K562 treated with DMSO at 1 percent for 24 hours (cell line): ENCODE data around the gene SIGLEC5. TPM values are rescaled to one million over a fixed set of nuclear protein-coding genes. Genes with fewer than 3 reads are reported as not detected.

Experiments
- total RNA-seq: library from RNA; unstranded; fragments of 300-600 nt; gene quantifications from 2 replicates; pipeline ENCODE4 v1.2.3, GENCODE V29; 2022; ENCODE audit warnings: low read depth; ENCODE audit not compliant: insufficient read depth

The SIGLEC5 gene
- 0.45 TPM in 1 of 2 replicates, not detected in the other for total RNA-seq

GRCh38 chr19:51630315-51630714, at the start of gene SIGLEC5:
SIGLEC5 (minus strand) TSS chr19:51630401; CDS start chr19:51630335, 66 bp downstream.

GRCh38 chr19:51646730-51647129, 16.5 kb upstream of the SIGLEC5 start, which contains the start of gene SIGLEC14:
SIGLEC14 (minus strand) TSS chr19:51646825; CDS start chr19:51646759, 66 bp downstream.

GRCh38 chr19:51570962-51571575, 59.1 kb downstream of the SIGLEC5 start, which contains the start of gene ZNF175:
ZNF175 (plus strand) TSS chr19:51571283; CDS start chr19:51573330, 2,047 bp downstream.

Other genes starting within 250 kb of the SIGLEC5 start
- not detected in 2 replicates for gene LIM2, start 242.4 kb downstream of the SIGLEC5 start, total RNA-seq
- 3.5 and 4.6 TPM in 2 replicates for gene C19orf84, start 239.8 kb downstream of the SIGLEC5 start, total RNA-seq
- 0.34 and 1.2 TPM in 2 replicates for gene SIGLEC10, start 212.8 kb downstream of the SIGLEC5 start, total RNA-seq
- 0.27 and 0.51 TPM in 2 replicates for gene SIGLEC8, start 171.9 kb downstream of the SIGLEC5 start, total RNA-seq
- gene CEACAM18, start 151.9 kb downstream of the SIGLEC5 start, total RNA-seq: not detected in 2 replicates
- gene SIGLEC12, start 128.6 kb downstream of the SIGLEC5 start, total RNA-seq: 2.7 and 3.1 TPM in 2 replicates
- gene SIGLEC6, start 98.7 kb downstream of the SIGLEC5 start, total RNA-seq: 21.0 and 23.9 TPM in 2 replicates
- gene ZNF175, start 59.1 kb downstream of the SIGLEC5 start, total RNA-seq: 8.8 and 11.4 TPM in 2 replicates
- gene SIGLEC14, start 16.4 kb upstream of the SIGLEC5 start, total RNA-seq: 0.49 and 0.56 TPM in 2 replicates
- 11.1 and 29.9 TPM in 2 replicates for gene SPACA6, start 62.9 kb upstream of the SIGLEC5 start, total RNA-seq
- not detected in 2 replicates for gene HAS1, start 93.6 kb upstream of the SIGLEC5 start, total RNA-seq
- 0.50 and 0.93 TPM in 2 replicates for gene FPR1, start 121.5 kb upstream of the SIGLEC5 start, total RNA-seq
- 1.2 TPM in 1 of 2 replicates, not detected in the other for gene FPR2, start 130.8 kb upstream of the SIGLEC5 start, total RNA-seq
- 0.31 and 0.46 TPM in 2 replicates for gene FPR3, start 164.8 kb upstream of the SIGLEC5 start, total RNA-seq